Hepatocyte (in vitro differentiated cells): ENCODE results near the gene KIAA0825. TPM values are rescaled to one million over a fixed set of nuclear protein-coding genes. Genes with fewer than 3 reads are reported as not detected.
"Not testable (repeated sequence)": the region's sequence is repeated elsewhere in the genome, so short reads cannot be mapped to it uniquely, and the experiment has no call there.

Experiments
- DNase-seq: peaks from one replicate; pipeline ENCODE4 v3.0.0-alpha.2; 2016; ENCODE audit warnings: low spot score
- H2AFZ ChIP-seq: fragments of 200-600 bp; sonication (generic); 2 replicates; pipeline ENCODE4 v1.6.0; 2016; ENCODE audit warnings: antibody characterized with exemption, mild to moderate bottlenecking
- H3K27ac ChIP-seq: fragments of 200-600 bp; sonication (generic); 2 replicates; pipeline ENCODE4 v1.5.1; 2016; ENCODE audit warnings: mild to moderate bottlenecking
- H3K27me3 ChIP-seq: fragments of 200-600 bp; sonication (generic); 2 replicates; pipeline ENCODE4 v1.6.1; 2016
- H3K36me3 ChIP-seq: fragments of 200-600 bp; sonication (generic); replicated peaks from 2 replicates; pipeline ENCODE4 v1.5.1; 2016; ENCODE audit warnings: low read depth; ENCODE audit not compliant: insufficient read depth
- H3K4me1 ChIP-seq: fragments of 200-600 bp; sonication (generic); 2 replicates; pipeline ENCODE4 v1.5.1; 2016; ENCODE audit warnings: mild to moderate bottlenecking, moderate library complexity; ENCODE audit not compliant: insufficient read depth
- H3K4me2 ChIP-seq: fragments of 200-600 bp; sonication (generic); 2 replicates; pipeline ENCODE4 v1.6.0; 2016
- H3K4me3 ChIP-seq: fragments of 200-600 bp; sonication (generic); 2 replicates; pipeline ENCODE4 v1.5.1; 2016; ENCODE audit warnings: mild to moderate bottlenecking
- H3K79me2 ChIP-seq: fragments of 200-600 bp; sonication (generic); 2 replicates; pipeline ENCODE4 v1.6.0; 2017; ENCODE audit warnings: mild to moderate bottlenecking
- H3K9me2 ChIP-seq: fragments of 200-600 bp; sonication (generic); replicated peaks from 2 replicates; pipeline ENCODE4 v1.6.0; 2017; ENCODE audit warnings: mild to moderate bottlenecking; ENCODE audit not compliant: insufficient read depth
- H3K9me3 ChIP-seq: fragments of 200-600 bp; sonication (generic); 2 replicates; pipeline ENCODE4 v1.5.1; 2016; ENCODE audit warnings: low read depth, mild to moderate bottlenecking
- H4K20me1 ChIP-seq: fragments of 200-600 bp; sonication (generic); 2 replicates; pipeline ENCODE4 v1.6.0; 2016; ENCODE audit warnings: mild to moderate bottlenecking; ENCODE audit not compliant: insufficient read depth, poor library complexity, severe bottlenecking
- CTCF ChIP-seq: fragments of 200-600 bp; sonication (generic); IDR thresholded peaks from 2 replicates; pipeline ENCODE4 v1.5.1; 2016; ENCODE audit warnings: antibody characterized with exemption, mild to moderate bottlenecking; ENCODE audit not compliant: poor library complexity
- EZH2 ChIP-seq: fragments of 200-600 bp; sonication (generic); IDR thresholded peaks from 2 replicates; pipeline ENCODE4 v1.6.1; 2016; ENCODE audit warnings: antibody characterized with exemption, mild to moderate bottlenecking, borderline replicate concordance
- EZH2phosphoT487 ChIP-seq: fragments of 200-600 bp; sonication (generic); IDR thresholded peaks from one replicate; pipeline ENCODE4 v1.6.1; 2018; ENCODE audit warnings: antibody characterized with exemption, mild to moderate bottlenecking, low read depth, moderate library complexity; ENCODE audit not compliant: unreplicated experiment, severe bottlenecking
- WGBS: methylation state at CpG from one replicate; pipeline ENCODE4 v1.1.6; 2016; ENCODE audit warnings: low lambda C conversion rate; ENCODE audit errors: missing lambda C conversion rate; 5-methylcytosine and 5-hydroxymethylcytosine counted together
- polyA plus RNA-seq: library from polyadenylated mRNA; unstranded; fragments of >200 nt; fragmentation: Nextera tagmentation; extraction: Ambion mirVana; gene quantifications from 2 replicates; pipeline ENCODE4 v1.2.1, GENCODE V29; 2016
- total RNA-seq: library from RNA; depleted of rRNA; stranded (reverse); fragments of >200 nt; gene quantifications from 2 replicates; pipeline ENCODE4 v1.2.3, GENCODE V29; 2014

Gene KIAA0825
- total and polyA plus RNA-seq, 2 experiments from 2014 or later: 2.1 to 4.5 TPM

DNA sequence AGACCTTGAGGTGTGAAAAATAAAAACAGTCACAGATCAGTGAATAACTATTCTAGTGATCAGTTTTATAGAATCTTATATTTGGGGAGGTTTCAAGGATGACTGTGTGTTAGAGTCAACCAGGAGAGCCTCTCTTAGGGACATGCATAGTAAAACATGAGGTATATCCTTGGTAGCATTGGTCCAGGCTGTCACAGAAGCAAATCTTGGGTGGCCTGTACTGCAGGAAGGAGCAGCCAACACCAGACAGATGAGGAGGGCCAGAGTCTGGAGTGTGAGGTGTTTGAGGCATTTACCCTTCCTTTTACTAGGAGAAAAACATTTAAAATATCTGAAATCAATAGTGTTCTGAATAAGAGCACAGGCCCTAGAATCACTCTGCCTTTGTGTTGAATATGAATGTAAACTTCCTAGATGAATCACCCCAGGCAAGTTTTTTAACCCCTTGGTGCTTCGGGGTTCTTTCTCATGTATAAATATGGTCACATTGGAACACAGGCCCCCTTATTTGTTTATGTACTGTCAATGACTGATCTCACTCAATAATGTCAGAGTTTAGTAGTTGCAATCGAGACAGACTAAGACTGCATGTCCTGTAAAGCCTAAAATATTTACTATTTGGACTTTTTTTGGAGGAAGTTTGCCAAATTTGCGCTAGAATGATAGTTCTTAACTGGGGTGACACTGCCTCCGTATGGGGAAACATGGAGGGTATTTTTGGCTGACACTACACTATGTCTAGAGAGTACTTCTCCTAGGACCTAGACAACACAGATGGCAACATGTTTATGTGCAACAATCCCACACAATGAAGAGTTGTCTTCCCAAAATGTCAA is 460.5 kb downstream of the KIAA0825 start:
- no peak overlapping the region for H2AFZ ChIP-seq
- H3K79me2 ChIP-seq: no peaks in the 10 kb centered on the region
- H3K9me2 ChIP-seq: no peaks in the 10 kb centered on the region
- H3K36me3 ChIP-seq: no peaks in the 10 kb centered on the region
- H3K4me1 ChIP-seq: no peaks in the 10 kb centered on the region
- no peak overlapping the region for H3K4me3 ChIP-seq
- H3K27me3 ChIP-seq: no peaks in the 10 kb centered on the region
- TF ChIP-seq EZH2: no peak
- TF ChIP-seq EZH2phosphoT487: no peak
- TF ChIP-seq CTCF: no peak
- DNase-seq: no peak
- no peaks in the 10 kb centered on the region for H3K9me3 ChIP-seq
- H4K20me1 ChIP-seq: no peaks in the 10 kb centered on the region
- no peak overlapping the region for H3K27ac ChIP-seq
- WGBS: 57% methylated on average over 4 of the region's 4 CpGs
- no peak overlapping the region for H3K4me2 ChIP-seq

- Histone ChIP-seq H3K27me3 (no peaks in the 10 kb centered on the region), H3K4me1 (no peaks in the 10 kb centered on the region), H3K9me2 (no peaks in the 10 kb centered on the region), H4K20me1 (no peaks in the 10 kb centered on the region), H3K79me2 (no peaks in the 10 kb centered on the region), H3K36me3 (no peaks in the 10 kb centered on the region), H3K27ac (no peak overlapping the region), H3K9me3 (no peaks in the 10 kb centered on the region), H3K4me2 (no peak overlapping the region), H3K4me3 (no peak overlapping the region), H2AFZ (no peak overlapping the region)
- no peak for TF ChIP-seq EZH2
- TF ChIP-seq CTCF: no peak
- TF ChIP-seq EZH2phosphoT487: no peak
- DNase-seq: no peak
- WGBS: 88% methylated on average over 2 of the region's 2 CpGs
Measured at GRCh38 chr5:94154672-94155071, 463.7 kb downstream of the KIAA0825 start.

DNA sequence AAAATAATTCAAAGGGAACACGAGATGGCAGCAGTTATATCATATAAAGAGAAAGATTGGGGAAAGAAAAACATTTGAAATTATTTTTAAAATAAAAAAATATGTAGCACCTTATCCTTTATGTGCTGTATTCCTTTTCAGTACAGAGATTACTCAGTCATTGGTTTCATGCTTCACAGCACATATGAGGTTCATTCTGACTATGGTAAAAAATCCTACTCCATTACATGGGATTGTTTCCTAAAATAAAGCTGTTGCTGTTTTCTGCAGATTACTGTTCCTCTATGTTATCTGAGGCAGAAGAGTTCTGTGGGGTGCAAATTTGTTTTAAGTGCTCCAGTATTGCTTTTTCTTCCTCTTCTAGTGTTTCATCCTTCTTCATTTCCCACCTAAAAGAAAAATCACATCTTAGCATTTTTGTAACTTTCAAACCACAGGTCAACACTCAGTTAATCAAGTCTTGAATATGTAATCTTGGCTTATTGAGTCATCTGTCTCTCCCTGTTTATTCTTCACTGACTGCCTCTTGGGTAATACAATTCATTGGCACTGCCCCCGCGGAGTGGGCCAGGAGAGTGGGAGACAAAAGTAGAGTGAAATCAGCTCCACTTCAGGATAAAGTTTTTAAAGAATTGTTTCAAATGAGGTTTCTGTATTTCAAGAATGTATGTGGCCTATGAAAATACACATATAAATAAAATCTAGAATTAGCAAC is 464.5 kb downstream of the KIAA0825 start:
- H4K20me1 ChIP-seq: no peaks in the 10 kb centered on the region
- no peak for DNase-seq
- H3K79me2 ChIP-seq: no peaks in the 10 kb centered on the region
- no peak overlapping the region for H3K4me3 ChIP-seq
- no peaks in the 10 kb centered on the region for H3K36me3 ChIP-seq
- no peaks in the 10 kb centered on the region for H3K9me3 ChIP-seq
- H3K4me2 ChIP-seq: no peak overlapping the region
- no peaks in the 10 kb centered on the region for H3K9me2 ChIP-seq
- no peaks in the 10 kb centered on the region for H3K27me3 ChIP-seq
- no peak overlapping the region for H2AFZ ChIP-seq
- TF ChIP-seq EZH2phosphoT487 (no peak), CTCF (no peak), EZH2 (no peak)
- H3K4me1 ChIP-seq: no peaks in the 10 kb centered on the region
- WGBS: 88% methylated on average over 3 of the region's 3 CpGs
- H3K27ac ChIP-seq: no peak overlapping the region

- H3K79me2 ChIP-seq, H3K27ac ChIP-seq, H3K36me3 ChIP-seq, H4K20me1 ChIP-seq, H3K4me1 ChIP-seq, H3K27me3 ChIP-seq, H3K9me2 ChIP-seq, H3K4me3 ChIP-seq, DNase-seq, H2AFZ ChIP-seq, H3K4me2 ChIP-seq, H3K9me3 ChIP-seq: not testable (repeated sequence)
Measured at GRCh38 chr5:94143621-94144020, 474.8 kb downstream of the KIAA0825 start.
